ENCODE measurements around the gene MAP7D2.

DNA sequence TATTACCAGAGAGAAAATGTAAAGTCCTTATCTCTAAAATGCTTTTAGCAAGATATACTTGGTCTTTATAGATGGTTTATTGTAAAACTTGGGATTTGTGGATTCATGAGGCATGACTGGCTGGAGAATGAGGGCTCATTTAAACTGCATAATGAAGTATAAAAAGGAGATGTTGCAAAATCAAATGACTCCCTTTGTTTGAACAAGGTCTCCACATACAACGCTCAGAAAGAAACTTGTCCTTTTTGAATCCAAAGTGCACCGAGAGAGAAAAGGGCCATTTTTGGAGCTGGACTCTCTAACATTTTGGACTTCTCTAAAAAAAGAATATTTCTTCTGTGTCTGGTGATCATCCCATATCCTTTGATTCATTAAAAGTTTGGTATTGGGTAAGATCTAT lies 32.6 kb upstream of the MAP7D2 start:
- TF ChIP-seq, protein P1, sequence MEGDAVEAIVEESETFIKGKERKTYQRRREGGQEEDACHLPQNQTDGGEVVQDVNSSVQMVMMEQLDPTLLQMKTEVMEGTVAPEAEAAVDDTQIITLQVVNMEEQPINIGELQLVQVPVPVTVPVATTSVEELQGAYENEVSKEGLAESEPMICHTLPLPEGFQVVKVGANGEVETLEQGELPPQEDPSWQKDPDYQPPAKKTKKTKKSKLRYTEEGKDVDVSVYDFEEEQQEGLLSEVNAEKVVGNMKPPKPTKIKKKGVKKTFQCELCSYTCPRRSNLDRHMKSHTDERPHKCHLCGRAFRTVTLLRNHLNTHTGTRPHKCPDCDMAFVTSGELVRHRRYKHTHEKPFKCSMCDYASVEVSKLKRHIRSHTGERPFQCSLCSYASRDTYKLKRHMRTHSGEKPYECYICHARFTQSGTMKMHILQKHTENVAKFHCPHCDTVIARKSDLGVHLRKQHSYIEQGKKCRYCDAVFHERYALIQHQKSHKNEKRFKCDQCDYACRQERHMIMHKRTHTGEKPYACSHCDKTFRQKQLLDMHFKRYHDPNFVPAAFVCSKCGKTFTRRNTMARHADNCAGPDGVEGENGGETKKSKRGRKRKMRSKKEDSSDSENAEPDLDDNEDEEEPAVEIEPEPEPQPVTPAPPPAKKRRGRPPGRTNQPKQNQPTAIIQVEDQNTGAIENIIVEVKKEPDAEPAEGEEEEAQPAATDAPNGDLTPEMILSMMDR (IDR thresholded peaks at IDR 0.05) = no peak
- no peak for TF ChIP-seq POLR2AphosphoS5 (IDR thresholded peaks at IDR 0.05; ENCODE audit: low read depth, low read length)

Measured in Panc1 (cell line).